Bronchial epithelial cell (primary cell): ENCODE data around the gene LCLAT1. TPM values are rescaled to one million over a fixed set of nuclear protein-coding genes. Genes with fewer than 3 reads are reported as not detected.

Experiments used
- DNase-seq: peaks from one replicate; pipeline ENCODE4 v3.0.0-alpha.2; 2010; ENCODE audit warnings: low read depth
- FAIRE-seq: peaks from 2 replicates; lab custom pipeline; 2011; peaks lifted over from hg19 to GRCh38; lab: Jason Lieb, UNC
- H3K27me3 ChIP-seq: 2 replicates; pipeline ENCODE4 v1.5.1; 2011; ENCODE audit warnings: low read length; ENCODE audit not compliant: control insufficient read depth, insufficient read depth
- H3K36me3 ChIP-seq: 2 replicates; pipeline ENCODE4 v1.5.1; 2011; ENCODE audit warnings: low read length; ENCODE audit not compliant: control insufficient read depth, insufficient read depth
- H3K4me3 ChIP-seq: 2 replicates; pipeline ENCODE4 v1.5.1; 2011; ENCODE audit warnings: mild to moderate bottlenecking, low read depth, low read length, control low read depth
- total RNA-seq: library from RNA; depleted of rRNA; stranded (reverse); fragments of >200 nt; gene quantifications from 2 replicates; pipeline ENCODE4 v1.2.1, GENCODE V29; 2014
- TF ChIP-seq, protein P1 (sequence below): IDR thresholded peaks from 2 replicates; pipeline ENCODE4 v1.5.1; 2011; ENCODE audit warnings: mild to moderate bottlenecking, moderate library complexity, low read length, control low read depth, inconsistent platforms; ENCODE audit not compliant: insufficient read depth, severe bottlenecking

LCLAT1 gene
- total RNA-seq, 1 donor from 2014 or later = 8.7 TPM

DNA sequence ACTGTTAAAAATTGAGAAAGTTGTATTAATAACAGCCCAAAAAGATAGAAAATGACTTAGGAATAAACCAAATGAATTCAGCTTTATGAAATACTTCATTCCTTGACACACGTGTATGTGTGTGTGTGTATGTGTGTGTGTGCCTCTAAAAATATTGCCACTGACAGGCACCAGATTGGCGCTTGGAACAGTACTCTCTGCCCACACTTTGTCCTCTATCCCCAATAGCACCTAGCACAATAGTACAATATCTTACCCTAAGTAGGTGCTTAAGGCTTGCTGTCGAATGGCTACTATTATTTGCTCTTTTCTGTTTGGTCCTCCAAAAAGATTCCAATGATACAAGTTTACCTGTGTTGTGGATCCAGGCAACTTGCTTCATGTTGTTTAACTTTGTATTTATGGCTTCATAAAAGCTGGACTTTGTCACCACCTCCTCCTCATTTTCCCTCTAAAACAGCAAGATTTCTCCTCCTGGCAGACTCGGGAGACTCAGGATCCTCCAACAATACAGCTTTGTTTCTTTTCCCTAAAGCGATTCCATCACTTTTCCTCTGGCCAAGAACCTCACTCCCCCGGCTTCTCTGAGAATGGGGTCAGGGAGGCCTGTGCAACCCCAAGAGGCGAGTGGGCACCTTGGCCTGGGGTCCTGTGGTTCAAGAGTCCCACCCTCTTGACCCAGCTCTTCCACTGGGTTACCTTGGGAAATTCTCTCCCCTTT lies 43.3 kb upstream of the LCLAT1 start:
- TF ChIP-seq, protein P1, sequence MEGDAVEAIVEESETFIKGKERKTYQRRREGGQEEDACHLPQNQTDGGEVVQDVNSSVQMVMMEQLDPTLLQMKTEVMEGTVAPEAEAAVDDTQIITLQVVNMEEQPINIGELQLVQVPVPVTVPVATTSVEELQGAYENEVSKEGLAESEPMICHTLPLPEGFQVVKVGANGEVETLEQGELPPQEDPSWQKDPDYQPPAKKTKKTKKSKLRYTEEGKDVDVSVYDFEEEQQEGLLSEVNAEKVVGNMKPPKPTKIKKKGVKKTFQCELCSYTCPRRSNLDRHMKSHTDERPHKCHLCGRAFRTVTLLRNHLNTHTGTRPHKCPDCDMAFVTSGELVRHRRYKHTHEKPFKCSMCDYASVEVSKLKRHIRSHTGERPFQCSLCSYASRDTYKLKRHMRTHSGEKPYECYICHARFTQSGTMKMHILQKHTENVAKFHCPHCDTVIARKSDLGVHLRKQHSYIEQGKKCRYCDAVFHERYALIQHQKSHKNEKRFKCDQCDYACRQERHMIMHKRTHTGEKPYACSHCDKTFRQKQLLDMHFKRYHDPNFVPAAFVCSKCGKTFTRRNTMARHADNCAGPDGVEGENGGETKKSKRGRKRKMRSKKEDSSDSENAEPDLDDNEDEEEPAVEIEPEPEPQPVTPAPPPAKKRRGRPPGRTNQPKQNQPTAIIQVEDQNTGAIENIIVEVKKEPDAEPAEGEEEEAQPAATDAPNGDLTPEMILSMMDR = no peak
- Histone ChIP-seq H3K27me3 (peaks cover 14% of the 10 kb centered on the region), H3K4me3 (no peak overlapping the region), H3K36me3 (no peaks in the 10 kb centered on the region)
- no peak for DNase-seq
- peak; percentile 68 for FAIRE-seq

DNA sequence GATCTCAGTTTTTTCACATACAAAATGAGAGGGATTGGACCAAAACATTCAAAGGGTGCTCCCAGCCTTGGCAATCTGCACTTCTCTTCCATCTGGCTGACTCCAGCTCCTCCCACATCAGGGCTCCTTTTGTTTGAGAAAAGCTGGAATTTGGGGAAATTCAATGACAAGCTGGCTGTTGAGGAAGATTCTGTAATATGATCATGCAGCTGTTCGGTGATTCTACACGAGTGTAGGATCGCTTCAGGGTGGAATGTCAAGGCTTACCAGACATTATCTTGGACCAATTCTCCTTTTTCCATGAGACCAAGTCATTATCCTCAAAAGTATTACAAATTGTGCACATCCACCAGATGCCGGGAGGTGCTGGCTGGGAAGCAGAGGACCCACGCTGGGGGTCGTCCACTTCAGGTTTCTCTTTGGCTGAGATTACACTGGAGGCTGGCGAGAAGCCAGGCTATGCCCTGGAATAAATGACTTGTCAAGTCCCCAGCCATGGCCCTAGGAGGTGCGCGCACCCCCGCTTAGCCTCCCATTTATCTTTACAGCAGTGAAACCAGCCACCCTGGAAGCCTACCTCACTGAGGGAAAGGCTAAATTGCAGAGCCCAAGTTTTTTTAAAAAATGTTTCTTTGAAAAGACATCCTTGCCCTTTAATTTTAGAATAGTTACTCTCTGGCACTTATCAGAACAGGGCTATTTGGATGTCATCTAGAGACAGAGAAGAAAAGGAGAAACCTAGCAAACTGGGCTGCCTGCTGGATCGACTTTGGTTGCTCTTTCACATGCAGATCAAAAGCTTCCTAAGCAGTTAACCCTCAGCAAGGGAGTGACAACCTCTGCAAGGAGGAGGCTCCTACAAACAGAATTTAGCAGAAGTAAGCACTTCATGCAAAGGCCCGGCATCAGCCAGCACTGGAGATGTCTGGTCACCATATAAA lies 42.5 kb upstream of the LCLAT1 start:
- Histone ChIP-seq H3K27me3 (peaks cover 14% of the 10 kb centered on the region), H3K4me3 (no peak overlapping the region), H3K36me3 (no peaks in the 10 kb centered on the region)
- TF ChIP-seq, protein P1 = no peak
- FAIRE-seq (no peak), DNase-seq (no peak)

DNA sequence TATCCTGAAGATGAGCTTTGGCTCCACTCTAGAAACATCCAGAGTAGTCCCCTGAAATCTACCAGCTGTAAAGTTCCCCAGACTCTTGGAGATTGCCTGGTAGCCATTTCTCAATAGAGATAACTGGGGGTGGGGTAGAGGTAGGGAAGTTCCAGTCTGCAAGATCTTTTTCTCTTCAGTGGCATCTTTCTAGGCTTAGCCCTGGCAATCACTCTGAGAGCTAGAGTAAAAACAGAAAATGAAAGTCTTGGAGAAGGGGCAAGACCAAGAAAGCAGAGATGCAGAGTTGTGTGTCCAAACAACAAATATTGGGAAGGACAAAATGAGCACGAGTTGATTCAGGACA lies 41.8 kb upstream of the LCLAT1 start:
- no peak overlapping the region for H3K4me3 ChIP-seq
- TF ChIP-seq, protein P1 = no peak
- FAIRE-seq (no peak), DNase-seq (no peak)
- H3K27me3 ChIP-seq = peaks cover 10% of the 10 kb centered on the region
- no peaks in the 10 kb centered on the region for H3K36me3 ChIP-seq

DNA sequence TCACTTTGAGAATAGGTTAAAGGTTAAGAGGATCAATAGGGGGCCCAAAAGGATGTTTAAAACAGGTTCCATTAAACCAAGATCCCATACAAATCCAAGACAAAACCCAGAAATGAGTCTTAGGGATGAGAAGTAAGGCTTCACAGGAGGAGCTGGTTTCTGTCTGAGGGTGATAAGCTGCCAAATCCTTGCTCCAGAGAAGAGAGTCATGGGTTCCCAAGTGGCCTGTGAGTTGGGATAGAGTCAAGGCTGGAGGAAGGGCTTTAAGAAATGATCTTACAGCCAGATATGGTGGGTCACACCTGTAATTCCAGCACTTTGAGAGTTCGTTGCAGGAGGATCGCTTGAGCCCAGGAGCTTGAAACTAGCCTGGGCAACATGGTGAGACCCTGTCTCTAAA lies 40.2 kb upstream of the LCLAT1 start:
- TF ChIP-seq, protein P1 = no peak
- peaks cover 5% of the 10 kb centered on the region for H3K27me3 ChIP-seq
- no peak for FAIRE-seq

DNA sequence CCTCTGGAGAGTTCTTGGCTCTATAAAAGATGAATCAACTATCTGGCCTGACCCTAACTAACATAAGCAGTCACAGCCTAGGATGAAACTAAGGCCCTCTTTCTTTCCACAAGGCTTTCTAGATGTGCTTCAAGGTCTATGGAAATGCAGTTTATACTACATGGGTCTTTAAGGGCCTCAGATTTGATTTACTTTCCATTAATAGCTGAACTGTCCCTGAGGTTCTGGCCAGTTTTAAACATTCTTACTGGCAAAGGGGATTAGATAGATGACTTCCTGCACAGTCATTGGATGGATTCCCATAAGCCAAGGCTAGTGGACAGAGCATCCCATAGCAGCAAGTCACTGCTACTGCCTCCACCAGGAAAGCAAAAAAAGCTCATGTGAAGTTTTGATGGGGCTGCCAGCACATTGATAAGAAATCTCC lies 38.1 kb upstream of the LCLAT1 start:
- DNase-seq (no peak), FAIRE-seq (no peak)
- no peak overlapping the region for H3K4me3 ChIP-seq
- H3K27me3 ChIP-seq = peaks cover 5% of the 10 kb centered on the region
- no peaks in the 10 kb centered on the region for H3K36me3 ChIP-seq
- TF ChIP-seq, protein P1 = no peak

More for the DNA sequence above, 40.2 kb upstream of the LCLAT1 start:
- DNase-seq = no peak
- Histone ChIP-seq H3K36me3 (no peaks in the 10 kb centered on the region), H3K4me3 (no peak overlapping the region)
